Measurements from ENCODE around the gene ANGPTL5.
"Not testable (repeated sequence)": the region's sequence is repeated elsewhere in the genome, so short reads cannot be mapped to it uniquely, and the experiment has no call there.

The ANGPTL5 gene

DNA sequence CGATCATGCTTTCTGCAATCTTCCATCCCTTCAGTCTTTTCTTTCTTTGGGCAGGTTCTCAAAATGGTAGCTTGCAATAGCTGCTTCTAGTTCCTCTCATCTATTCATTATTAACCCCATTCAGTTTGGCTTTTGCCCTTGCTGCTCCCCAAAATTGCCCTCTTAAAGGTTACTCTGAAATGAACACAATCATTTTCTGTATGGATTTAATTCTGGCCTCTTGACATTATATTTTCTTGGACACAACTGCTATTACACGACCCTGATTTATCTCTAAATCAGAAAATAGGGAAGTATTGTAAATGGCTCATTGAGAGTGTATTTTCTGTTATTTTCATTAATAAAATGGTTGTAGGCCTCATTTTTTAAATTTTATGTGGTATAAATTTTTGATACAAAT lies at the start of gene ANGPTL5:
ANGPTL5 (minus strand) TSS at position 101 of the 400 bp plus-strand sequence. CDS start 8,613 bp downstream, outside the sequence.
- no peak for DNase-seq (ENCODE audit: low read depth)

DNA sequence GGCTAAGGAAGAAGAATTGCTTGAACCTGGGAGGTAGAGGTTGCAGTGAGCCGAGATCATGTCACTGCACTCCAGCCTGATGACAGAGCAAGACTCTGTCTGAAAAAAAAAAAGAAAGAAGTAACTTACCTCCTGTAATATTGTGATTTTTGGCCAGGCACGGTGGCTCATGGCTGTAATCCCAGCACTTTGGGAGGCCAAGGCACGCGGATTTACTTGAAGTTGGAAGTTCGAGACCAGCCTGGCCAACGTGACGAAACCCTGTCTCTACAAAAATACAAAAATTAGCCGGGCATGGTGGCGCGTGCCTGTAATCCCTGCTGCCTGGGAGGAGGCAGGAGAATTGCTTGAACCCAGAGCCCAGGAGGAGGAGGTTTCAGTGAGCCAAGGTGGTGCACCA lies 47.9 kb upstream of the ANGPTL5 start:
- DNase-seq (ENCODE audit: low read depth), result not testable (repeated sequence)

DNA sequence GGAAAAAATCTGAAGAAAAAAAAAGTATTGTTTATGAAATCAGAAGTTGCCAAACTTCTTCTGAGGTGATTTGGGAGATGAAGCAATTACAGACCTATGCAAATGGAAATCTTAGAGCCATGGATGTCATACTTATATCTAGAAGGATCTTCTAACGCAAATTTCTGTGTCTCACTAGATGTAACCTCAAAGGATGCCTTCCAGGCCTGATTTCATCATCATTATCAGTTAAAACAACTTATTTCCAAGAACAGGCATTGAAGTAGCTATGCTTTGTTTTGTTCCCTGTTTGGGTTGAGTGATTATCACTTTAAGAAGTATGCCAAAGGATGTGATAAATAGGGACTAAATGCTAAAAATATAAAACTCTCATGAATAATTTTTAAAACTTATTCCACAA lies 43.9 kb upstream of the ANGPTL5 start:
- no peak for DNase-seq (ENCODE audit: low read depth)

DNA sequence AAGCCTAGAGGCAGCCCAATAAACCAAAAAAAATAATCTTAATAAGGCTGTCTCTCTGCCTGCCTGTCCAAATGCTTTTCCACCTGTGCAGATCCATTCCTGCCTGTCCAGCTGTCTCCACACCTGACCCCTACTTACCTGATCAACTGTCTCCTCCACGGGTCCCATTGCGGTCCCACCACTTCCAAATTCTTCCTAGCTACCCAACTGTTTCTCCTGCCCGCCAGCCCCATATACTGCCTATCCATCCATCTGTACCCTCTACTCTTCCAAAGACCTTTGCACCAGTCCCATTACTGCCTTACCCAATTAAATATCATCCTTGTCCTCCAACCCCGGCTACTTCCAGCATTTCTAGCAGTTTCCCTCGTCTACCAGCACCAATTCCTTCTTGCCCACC lies 39.4 kb upstream of the ANGPTL5 start:
- no peak for DNase-seq (ENCODE audit: low read depth)

DNA sequence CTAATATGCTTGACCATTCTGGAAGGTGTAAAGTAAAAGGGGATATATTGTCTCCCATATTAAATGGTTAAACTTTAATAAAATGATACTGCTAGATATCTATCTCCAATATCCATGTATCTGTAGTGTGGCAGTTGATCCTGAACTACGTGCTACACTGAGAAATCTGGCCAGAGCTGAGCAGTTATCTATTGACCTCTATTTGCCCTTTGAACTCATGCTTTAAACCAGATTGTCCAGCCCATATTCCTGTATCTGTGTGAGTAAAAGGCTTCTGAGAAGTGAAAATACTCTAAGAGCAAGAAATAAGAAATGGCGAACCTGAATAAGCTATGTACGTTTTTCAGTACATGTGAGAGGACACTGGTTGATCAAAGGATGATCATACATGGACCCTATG lies 39.0 kb upstream of the ANGPTL5 start:
- no peak for DNase-seq (ENCODE audit: low read depth)

DNA sequence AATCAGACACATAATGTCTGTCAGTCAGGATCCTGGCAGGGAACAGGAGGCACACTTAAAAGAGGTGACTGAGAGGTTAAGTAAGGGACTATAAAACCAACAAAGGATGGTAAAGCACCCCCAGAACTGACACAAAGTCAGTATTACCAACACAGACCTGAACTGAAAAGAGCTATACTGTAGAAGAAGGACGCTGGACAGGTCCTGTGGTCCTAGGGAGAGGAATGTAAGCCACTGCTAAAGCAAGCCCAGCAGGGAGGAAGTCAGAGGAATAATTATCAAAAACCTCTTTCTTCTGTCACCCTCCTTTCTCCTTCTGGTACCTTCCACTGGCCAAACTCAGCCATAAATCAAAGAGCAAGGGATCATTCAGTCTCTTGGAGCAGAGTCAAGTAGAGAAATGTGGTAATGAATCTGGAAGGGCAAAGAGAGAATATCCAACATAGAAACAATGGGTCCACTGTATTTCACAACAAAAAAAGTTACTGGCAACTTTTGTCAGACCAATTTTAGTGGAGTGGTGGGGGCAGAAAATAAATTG lies 33.4 kb upstream of the ANGPTL5 start:
- DNase-seq (ENCODE audit: low read depth), result no peak

DNA sequence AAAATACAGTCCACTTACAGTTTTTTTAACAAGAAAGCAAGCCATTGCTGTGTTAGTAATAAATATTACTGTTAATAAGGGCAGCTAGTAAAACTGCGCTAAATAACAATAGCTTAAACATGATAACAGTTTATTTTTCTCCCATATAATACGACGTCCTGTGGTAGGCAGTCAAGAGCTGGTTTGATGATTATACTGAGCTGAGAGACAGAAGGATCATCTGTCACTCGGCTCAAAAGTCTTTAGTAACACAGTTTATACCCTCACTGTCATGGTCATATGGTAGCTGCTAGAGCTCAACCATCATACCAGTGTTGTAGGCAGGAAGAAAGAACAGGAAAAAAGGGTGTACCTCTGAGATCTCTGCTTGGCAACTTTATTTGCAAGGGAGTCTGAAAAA lies 29.1 kb upstream of the ANGPTL5 start:
- no peak for DNase-seq (ENCODE audit: low read depth)

DNA sequence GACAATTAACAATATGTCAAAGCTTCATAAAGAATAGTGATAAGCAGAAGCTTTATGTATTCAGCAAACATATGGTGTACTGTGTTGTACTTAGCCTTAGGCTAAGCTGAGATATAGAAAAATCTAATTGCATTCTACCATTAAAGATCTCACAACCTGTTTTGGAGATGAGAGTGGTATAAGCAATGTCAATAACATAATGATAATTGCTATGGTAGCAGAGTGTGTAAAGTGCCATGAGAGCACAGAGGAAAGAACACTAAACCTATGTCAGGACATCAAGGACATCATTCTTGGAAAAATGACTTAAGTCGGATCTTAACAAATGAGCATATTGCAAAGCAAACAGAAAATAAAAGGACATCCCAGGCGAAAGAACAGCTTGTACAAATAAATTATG lies 28.6 kb upstream of the ANGPTL5 start:
- no peak for DNase-seq (ENCODE audit: low read depth)

DNA sequence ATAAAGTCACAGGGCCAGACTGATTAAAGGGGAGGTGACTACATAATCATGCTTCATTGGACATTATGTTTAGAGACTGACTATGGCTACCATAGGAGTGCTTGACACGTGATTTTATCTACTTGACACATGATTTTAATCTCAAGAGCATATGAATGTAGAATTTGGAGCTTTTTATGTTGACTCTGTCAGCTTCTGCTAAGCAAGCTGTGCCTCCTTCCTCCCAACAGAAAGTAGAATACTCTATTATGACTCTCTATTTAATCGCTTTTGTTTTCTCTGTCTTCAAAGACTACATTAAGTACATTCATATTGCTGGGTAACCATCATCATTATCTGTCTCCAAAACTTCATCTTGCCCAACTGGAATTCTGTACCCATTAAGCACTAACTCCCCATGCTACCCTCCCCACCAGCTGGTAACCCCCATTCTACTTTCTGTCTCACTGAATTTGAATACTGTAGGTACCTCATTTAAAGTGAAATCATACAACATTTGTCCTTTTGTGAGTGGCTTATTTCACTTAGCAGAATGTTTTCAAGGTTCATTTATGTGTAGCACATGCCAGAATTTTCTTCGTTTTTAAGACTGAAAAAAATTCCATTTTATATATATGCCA lies 24.7 kb upstream of the ANGPTL5 start:
- no peak for DNase-seq (ENCODE audit: low read depth)

DNA sequence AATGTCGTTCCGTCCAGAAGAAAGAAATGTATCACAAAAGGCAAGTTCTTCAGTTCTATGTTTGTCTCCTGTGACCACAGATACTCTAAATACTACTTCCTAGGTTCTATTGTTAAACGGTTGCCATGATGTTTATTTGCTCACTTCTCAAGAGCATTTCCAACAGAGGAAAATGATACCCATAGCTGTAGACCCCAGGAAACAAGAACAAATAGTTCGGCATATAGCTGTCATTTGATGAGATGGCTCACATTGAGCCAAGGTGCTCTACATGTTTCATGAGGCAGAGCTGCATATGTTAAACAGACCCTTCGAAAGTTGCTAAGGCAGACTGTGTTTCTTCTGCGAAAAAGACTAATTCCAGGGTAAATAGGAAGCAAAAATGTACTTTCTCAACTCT lies 15.4 kb upstream of the ANGPTL5 start:
- no peak for DNase-seq (ENCODE audit: low read depth)

DNA sequence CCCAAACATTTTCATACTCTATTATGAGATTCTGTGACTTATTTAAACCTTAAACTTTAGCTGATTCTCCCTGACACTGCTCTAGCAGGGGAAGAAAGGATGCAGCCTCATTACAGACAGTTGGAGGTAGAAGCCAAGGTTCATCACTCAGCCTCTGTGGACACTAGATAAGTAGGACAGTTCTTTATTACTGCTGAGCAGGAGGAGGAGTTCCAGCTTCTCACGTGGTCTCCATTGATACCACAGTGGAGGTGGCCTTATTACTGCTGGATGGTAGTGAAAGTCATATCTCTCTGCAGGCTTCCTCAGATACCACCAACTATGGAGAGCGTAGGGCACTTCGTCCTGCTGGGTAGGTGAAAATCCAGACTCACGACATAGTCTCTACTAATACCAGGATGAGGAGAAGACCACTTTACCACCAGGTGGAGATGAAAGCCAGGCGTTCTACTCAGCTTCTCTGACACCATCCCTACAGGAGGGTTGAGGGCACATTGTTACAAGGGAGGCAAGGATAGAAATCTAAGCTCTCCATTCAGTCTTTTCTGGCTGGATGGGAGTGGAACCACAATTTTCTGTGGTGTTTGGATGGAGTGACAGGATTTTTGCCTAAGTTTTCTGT lies 13.1 kb upstream of the ANGPTL5 start:
- DNase-seq (ENCODE audit: low read depth), result no peak

DNA sequence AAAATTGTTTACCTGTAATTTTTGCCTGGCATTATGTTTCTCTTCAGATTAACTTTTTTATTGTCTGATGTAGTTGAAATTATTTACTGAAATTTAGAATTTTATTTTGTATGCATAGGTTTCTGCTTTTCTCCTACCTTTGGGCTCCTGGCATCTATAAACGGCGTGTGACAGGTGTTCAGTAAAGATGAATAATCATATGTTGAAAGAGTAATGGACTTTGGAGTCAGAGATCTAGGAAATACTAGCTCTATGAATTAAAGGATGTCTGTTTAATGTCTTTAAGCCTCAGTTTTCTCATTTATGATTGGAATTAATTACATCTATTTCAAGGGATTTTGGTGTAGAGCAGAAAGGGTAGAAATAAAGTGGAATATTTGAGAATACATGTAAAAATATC lies 7.2 kb upstream of the ANGPTL5 start:
- no peak for DNase-seq (ENCODE audit: low read depth)

DNA sequence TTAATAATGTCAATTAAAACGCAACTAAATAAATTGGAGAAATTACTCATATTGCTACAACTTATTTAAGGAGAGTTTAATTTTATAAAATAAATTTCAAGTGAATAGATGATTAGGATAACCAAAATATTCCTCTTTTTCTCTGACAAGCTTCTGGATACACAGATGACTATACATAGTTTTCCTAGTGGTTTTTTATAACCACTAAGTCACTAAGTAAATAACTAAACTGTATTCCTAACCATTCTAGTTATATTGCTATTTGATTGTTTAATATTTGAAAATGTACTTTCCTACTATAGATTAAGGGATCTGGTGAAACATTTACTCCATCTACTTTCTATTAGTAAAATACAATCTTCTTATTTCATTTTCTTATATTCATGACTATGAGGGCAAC lies 4.7 kb upstream of the ANGPTL5 start:
- DNase-seq (ENCODE audit: low read depth), result no peak

DNA sequence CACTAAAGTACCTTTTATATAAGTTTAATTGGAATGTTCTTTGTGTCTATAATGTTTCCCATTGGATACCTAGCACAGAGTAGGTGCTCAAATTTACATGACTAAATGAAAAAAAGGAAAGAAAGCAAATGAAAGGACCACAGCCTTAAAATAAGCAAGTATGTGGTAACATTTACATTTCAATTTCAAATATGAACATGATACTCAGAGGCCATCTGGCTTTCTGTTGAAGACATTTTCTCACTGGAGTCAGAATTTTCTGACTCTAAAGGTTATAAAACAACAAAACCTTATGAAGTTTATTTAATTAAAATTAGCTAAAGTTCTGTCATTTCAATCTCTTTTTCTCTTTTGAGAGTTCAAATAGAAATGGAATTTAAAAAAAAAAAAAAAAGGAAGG lies 904 bp upstream of the ANGPTL5 start:
- DNase-seq (ENCODE audit: low read depth), result no peak

DNA sequence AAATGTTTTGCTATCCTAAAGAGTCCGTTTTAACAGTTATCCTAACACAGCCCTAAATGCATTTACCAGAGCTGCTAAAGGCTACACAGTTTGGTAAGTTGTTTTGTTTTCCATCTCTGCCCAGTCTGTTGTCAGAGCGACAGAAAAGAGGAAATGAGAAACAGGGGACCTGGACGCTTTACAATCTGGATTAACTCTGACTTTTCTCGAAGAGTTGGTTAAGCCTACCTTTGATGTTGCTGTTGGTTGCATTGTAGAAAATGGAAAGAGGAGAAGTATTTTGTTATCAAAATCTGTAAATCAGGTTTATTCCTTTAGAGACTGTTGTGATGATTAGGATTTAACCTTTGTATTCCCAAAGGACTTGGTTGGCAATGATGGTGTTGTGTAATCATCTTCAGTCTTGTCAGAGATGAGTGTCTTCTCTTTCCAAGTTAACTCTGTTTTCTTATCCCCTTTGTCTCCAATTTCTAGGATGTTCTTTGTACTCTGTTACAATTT lies 481 bp downstream of the ANGPTL5 start:
- no peak for DNase-seq (ENCODE audit: low read depth)

DNA sequence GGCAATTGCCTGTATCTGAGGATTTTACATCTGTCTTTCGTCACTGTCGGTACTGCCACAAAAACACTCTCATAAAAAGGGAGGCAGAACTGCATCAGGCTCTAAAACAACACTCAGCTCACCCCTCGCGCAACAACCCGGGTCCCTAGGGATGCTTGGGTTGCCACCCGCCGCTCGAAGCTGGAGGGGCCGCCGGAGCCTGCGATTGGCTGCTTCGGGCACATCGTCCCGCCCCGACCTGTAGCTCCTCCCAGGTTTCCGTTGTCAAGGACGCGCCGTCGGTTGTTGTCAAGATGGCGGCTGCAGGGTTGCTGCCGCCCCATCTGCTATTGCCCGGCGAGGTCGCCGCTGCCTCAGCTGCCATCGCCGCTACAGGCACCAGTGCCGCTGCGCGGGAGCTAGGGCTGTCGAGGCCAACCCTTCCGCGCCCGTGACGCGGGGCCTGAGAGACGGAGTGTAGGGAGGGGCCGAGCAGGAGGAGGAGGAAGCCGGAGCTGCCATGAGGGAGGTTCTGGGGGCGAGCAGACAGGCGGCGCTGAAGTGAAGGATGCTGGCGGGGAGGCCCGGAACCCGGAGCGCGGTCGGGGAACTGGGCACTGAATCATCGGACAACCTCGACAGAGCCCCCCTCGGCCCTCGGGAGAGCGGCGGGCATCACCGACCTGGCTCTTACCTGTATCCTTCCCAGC lies 1.4 kb downstream of the ANGPTL5 start, which contains the start of gene CEP126:
CEP126 (plus strand) TSS at position 273 of the 689 bp plus-strand sequence; CDS start at position 548, 275 bp downstream.
- peak; percentile 87 for DNase-seq (ENCODE audit: low read depth)

DNA sequence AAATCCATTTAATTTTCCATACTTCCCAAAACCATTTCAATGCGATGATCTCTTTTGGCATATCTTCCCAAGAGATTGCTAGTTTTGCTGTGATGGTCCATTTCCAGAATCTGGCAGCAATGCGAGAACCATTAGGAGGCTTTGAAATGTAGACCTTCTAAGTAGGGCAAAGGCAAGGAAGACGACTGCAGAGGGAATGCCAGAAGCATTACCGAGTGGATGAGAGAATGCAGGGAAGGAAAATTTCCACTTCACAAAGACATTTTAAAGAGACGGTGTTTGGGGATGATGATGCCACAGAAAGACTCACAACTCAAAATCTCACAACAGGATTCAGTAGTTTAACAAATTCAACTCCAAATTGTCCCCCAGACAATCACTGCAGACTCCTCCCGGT lies 2.0 kb downstream of the ANGPTL5 start:
- DNase-seq (ENCODE audit: low read depth), result no peak

DNA sequence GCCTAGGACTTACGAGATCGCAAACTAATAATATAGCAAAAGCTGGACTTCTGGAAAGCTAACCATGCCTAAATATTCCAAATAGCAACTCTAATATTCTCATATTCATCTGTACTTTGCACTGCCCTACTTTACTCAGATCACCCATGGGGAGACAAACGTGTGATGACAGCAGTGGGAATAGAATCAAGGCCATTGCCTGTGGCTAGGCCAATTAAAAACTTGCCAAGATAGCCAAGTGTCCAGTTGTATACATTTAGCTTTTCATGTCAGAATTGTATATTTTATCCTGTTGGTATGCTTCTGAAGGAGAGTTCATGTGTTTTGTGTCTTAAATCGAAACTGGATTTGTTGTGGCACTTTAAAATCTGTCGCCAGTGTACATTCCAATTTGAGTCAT lies 2.7 kb downstream of the ANGPTL5 start:
- no peak for DNase-seq (ENCODE audit: low read depth)

DNA sequence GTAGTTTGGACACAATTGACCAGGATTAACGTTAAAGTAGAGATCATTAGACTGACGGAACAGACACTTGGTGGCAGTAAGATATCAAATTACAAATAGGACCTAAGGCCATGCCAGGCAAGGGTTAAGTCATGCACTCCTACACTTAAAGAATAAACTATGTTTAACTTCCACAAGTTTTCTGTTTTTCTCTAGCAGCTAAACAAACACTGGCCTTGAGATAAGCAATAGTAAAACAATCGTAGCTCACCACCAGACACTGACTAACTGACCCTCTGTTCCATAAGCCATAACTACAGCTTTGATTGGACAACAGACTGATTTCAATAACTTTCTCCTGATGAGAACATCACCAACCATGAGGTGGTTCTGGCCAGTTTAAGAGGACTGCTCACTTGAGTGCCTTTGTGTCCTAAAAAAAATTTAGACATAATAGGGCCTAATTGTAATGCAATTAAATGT lies 3.5 kb downstream of the ANGPTL5 start:
- no peak for DNase-seq (ENCODE audit: low read depth)

DNA sequence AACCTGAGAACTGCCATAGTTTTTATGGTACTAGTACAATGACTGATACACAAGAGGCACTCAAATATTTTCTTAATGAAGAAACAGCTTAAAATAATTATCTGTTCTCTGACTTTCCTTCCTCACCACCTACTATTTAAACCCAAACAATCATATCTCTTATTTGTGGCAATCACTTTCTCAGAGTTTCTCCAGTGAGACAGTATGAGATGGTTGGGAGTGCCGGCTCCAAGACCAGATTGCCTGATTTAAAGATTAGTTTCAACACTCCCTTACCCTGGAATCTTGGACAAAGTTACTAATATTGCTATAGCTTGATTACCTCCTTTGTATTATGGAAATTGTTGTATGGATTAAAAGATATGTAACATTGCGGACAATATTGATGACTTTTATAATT lies 7.2 kb downstream of the ANGPTL5 start:
- no peak for DNase-seq (ENCODE audit: low read depth)

DNA sequence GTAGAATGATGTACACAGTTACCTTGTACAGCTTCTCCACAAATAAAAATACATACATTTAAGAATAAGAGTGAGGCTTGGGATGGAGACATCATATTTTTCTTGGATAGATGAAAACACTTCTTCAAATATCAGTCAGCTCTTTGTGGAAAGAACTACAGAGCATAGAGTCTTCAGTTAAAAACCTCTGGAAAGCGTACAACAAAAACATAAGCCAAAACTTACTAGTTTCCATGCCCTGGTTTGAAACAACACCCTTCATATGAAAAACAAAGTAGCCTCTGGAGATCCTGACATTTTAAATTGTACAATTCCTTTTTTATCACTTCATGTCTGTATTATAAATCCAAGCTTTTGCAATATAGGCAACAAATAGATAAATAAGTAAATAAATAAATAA lies 8.5 kb downstream of the ANGPTL5 start:
- DNase-seq (ENCODE audit: low read depth), result no peak

DNA sequence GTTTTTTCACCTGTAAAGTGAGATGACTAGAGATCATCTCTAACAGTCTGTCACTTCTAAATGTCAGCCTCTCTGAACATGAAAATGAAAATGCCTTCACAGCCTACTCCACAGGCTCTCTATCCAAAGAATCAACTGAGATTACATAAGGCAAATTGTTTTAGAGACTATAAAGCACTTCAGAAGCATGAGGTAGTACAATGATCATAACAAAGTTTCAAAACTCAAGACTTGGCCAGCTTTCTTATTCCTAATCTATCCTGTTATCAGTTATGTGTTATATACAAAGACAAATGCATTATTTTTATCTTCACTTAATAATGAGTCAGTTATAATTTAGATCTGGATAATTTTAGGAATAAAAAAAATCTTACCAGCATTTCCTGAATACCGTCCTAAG lies 21.8 kb downstream of the ANGPTL5 start:
- no peak for DNase-seq (ENCODE audit: low read depth)

DNA sequence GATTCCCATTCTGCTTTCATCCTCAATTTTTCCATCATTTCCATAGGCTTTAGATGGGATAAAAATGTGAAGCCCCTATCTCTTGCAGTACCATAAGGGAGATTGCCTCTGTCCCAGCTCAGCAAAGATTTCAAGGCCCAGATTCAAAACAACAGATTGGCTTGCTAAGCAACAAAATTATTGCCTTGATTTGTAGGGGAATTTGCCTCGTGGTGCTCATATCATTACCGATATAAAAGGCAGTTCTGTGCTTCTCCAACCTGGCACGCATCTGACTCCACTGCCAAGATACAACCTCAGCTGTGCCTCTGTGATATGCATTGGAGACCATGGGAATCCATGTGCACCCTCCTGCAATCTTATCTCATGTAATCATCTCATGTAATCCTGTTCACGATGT lies 26.6 kb downstream of the ANGPTL5 start:
- DNase-seq (ENCODE audit: low read depth), result no peak

All from stimulated activated CD8-positive, alpha-beta memory T cell treated with anti-CD3 and anti-CD28 coated beads, Interleukin-12 subunit alpha, Interleukin-12 subunit beta, amount 100 ng/mL, for 4 hours (primary cell).